Stimulated activated CD4-positive, alpha-beta T cell treated with anti-CD3 and anti-CD28 coated beads, TNF-alpha, amount 100 ng/mL, for 4 hours (primary cell): ENCODE data around the gene SOCS6.

Experiments used
- DNase-seq, 3 experiments: peaks; one replicate each; pipeline ENCODE4 v3.0.0-alpha.2; 2020; ENCODE audit warnings: low read depth in 3 of 3

SOCS6 gene

GRCh38 chr18:70288171-70288850 is 534 bp upstream of the SOCS6 start:
- DNase-seq: no peak

DNA sequence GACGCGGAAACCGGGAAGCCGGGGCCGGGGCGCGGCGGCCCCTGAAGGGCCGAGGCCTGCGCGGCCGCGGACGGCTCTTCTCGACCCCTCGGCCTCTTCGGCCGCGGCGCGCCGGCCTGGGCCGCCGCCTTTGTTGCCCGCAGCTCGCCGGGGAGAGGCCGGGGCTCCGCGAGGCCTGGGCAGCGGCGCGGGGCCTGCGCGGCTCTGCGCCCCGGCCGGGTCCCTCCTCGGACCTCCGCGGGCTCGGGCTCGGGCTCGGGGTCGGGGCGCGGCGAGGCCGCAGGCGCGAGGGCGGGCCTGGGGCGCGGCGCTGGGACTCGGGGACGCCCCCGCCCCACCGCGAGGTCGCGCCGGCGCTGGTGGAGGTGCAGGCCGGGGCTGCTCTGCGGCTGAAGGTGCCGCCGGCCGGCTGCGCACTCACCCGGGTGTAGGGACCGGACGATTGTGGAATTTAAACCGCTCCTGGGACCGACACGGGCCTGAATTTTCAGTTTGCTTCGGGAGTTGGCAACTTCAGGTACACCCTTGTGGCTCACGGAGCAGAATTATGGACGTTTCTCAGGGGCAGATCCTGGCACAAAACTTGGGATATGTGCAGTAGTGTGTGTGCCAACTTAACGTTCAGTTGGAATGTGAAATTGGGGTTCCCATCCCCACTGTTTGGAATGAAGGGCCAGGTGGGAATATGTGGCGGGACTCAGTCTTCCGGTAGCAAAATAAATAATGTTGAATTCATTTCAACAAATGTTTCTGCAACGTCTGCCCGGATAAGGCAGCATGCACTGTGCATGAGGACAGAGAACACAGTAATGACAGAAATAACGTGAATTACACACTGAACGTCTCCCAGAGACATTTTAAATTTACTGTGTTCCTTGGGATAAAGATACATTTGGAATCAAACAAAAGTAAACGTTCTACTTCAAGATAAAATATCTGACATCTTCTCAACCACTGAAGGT is 787 bp downstream of the SOCS6 start:
- DNase-seq: peak in 1 of 3 experiments; percentile 1

DNA sequence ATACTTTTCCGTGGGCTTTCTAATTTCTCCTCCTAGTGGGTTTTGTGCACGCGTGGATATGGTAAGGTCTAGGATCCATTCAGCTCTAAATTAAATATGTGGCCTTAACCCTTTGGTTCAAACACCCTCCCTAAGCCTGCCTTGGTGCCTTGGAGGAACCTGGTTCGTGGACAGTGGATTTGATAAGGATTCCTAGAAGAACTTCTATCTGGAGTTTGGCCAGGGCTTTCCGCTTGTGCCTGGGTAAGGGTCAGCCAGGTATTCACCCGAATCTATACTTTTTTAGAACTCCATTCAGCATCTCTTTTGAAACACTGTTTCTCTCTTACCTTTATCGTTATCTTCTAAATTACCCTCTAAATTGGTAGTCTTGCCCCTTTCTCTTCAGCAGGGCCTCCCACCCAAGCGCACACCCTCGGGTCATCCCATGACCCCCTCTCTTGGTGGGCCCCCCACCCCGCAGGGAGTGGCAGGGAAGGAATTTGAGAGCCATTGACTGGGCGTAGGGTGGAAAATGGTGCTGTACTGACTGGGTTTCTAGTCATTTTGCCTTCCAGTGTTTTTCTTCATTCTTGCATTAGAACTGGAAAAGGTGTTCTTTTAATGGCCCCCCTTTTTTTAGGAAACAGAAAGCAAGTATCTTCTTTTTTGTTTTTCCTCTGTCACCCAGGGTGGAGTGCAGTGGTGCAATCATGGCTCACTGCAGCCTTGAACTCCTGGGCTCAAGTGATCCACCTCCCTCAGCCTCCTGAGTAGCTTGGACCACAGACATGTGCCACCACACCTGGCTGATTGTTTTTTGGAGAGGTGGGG is 1.8 kb downstream of the SOCS6 start:
- DNase-seq: no peak

GRCh38 chr18:70291295-70291574 is 2.4 kb downstream of the SOCS6 start:
- DNase-seq: no peak

- no peak for DNase-seq
Measured at GRCh38 chr18:70292628-70293027, 3.8 kb downstream of the SOCS6 start.

- DNase-seq: no peak
Measured at GRCh38 chr18:70293166-70293565, 4.3 kb downstream of the SOCS6 start.

DNA sequence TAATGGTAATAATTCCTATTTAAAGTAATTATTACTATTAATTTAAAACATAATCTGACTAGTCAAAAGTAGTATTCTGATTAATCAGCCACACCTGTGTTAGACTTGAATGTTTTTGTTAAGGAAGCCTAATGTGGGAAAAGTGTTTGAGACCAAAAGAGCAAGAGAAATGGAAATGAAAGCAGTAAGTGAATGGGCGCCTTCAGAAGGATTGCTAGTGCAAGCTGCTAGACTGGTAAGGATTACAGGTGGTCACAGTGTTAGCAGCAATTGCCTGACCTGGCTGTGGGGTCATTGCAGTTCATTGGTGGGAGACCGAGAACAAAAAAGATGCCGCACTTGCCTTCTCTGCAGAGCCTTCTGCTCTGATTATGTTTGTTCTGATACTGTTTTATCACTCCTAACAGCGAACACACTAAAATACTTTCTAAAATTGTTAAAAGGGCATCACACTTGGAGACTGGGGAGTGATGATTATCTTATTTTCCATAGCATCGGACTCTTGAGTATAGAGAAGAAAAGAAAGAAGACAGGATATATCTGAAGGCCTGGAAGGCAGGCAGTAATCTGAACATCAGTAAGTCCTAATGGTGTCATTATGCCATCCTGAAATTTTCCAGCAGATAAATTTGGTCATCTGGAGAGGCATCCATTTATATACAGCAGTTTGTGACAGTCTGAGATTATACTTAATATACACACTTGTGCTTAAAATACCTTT is 5.8 kb downstream of the SOCS6 start:
- no peak for DNase-seq

- no peak for DNase-seq
Measured at GRCh38 chr18:70295192-70296188, 6.6 kb downstream of the SOCS6 start.

DNA sequence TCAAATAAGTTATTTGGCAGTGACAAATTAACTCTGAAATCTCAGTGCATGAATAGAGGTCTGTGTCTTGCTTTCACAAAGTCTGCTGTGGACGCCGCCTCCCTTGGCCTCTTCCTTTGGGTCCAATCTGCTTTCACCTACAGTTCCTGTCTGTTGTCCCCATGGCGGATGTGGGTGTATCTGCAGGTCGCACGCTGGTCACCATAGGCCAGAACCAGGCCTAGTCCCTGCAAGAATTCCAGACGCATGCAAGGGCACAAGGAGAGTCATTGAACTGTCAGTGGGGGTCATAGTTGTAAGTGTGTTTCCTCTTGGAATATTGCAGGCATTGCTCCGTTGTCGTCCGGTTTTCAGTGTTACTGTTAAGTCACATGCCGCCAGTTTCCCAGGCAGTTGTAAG is 7.4 kb downstream of the SOCS6 start:
- no peak for DNase-seq

- no peak for DNase-seq
Measured at GRCh38 chr18:70296781-70297180, 7.9 kb downstream of the SOCS6 start.

- DNase-seq: no peak
Measured at GRCh38 chr18:70299393-70299792, 10.5 kb downstream of the SOCS6 start.

DNA sequence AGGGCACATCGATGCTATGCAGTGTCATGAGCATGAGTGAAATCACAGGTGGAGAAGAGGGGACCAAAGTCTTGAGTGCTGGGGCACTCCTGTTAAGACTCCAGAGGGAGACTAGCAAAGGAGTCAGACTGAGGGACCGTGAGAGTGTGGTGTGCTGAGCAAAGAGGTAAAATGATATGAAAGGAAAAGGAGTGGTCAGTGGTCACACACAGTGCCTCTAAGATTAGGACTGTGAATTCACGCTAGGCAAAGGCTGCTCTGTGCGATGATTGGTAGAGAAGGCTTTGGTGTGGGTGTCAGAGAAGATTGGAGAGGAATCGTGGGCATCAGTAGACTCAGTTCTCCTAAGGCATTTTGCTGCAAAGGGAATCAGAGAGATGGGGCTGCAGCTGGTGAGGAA is 12.8 kb downstream of the SOCS6 start:
- DNase-seq: no peak

DNA sequence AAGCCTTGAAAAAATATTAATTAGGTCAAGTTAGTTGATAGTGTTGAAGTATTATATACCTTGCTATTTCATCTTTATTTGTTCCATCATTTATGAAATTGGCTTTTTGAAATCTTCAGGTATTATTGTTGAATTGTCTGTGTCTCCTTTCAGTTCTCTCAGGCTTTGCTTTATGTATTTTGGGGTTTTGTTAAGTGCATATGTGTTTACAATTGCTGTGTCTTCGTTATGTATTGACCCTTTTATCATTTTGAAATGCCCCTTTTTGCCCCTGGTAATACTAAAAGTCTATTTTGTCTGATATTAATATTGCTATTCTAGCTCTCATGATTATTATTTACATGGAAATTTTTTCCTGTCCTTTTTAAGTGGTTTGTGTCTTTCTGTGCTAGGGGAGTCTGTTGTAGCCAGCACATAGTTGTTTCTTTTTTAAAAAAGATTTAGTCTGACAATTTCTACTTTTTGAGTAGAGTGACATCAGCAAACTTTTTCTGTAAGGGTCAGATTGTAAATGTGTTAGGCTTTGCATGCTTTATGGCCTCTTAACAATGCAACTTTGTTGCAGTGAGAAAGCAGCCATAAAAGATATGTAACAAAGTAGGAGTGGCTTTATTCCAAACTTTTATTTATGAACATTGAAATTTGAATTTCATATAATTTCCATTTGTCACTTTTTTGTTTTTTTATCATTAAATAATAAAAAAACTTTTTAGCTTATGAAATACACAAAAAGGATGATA is 19.9 kb downstream of the SOCS6 start:
- no peak for DNase-seq

GRCh38 chr18:70310560-70311320 is 21.9 kb downstream of the SOCS6 start:
- no peak for DNase-seq

GRCh38 chr18:70311726-70312125 is 22.9 kb downstream of the SOCS6 start:
- DNase-seq: no peak

- DNase-seq: no peak
Measured at GRCh38 chr18:70313640-70314039, 24.8 kb downstream of the SOCS6 start.

- DNase-seq: no peak
Measured at GRCh38 chr18:70314151-70314782, 25.4 kb downstream of the SOCS6 start.

DNA sequence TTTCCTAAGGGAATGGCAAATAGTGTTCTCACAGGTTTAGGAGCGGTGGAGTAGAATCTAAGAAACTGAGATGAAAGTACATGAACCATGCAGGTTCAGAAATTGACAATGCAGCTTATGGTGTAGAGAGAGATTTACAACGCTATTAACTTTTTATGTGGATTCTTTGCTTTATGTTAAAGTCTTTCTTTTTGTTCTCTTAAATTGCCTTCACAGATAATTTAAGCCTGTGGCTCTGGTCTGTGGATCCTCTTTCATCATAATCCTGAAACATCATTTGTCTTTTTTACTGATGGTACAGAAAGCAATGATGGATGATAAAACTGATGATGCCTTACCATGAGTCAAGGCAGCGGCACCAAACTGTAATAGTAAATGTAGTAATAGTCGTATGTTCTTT is 30.3 kb downstream of the SOCS6 start:
- DNase-seq: no peak

DNA sequence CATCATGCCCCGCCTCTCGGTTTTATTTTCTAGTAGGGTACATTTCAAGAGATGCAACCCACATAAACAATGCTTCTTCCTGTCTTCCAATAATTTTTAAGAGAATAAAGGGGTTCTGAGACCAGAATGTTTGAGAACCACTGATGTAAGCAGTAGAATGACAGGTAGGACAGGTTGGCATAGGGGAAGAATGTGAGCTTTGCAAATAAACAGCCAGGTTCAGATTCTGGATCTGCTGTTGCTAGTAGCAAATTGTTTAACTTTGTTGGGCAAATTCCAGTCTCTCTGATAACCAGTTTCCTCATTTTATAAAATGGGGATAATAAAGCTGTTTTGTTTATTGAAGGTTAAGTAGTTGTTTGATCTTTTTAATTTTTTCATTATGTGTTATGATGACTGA is 32.8 kb downstream of the SOCS6 start:
- DNase-seq: no peak
